ENCODE data around the gene CENPP.

GRCh38 chr9:92384375-92384774, 58.6 kb downstream of the CENPP start:
- TF ChIP-seq CTCF (IDR thresholded peaks at IDR 0.05; ENCODE audit: low read length) (no peak), EZH2 (IDR thresholded peaks at IDR 0.05; ENCODE audit: borderline replicate concordance, low read length) (no peak)

Data from OCI-LY1 (cell line).